Ishikawa (cell line): Measurements from ENCODE around the gene TUBGCP2.

Experiments used
- CEBPB ChIP-seq: IDR thresholded peaks from 2 replicates; pipeline ENCODE4 v1.6.1; 2012
- CREB1 ChIP-seq: IDR thresholded peaks from 2 replicates; pipeline ENCODE4 v1.6.1; 2012; ENCODE audit warnings: low read depth
- EGR1 ChIP-seq: IDR thresholded peaks from 2 replicates; pipeline ENCODE4 v1.6.1; 2012
- EP300 ChIP-seq: IDR thresholded peaks from 2 replicates; pipeline ENCODE4 v1.6.1; 2012; ENCODE audit warnings: borderline replicate concordance
- FOXM1 ChIP-seq: IDR thresholded peaks from 2 replicates; pipeline ENCODE4 v1.6.1; 2012; ENCODE audit warnings: low read depth, borderline replicate concordance
- NFIC ChIP-seq: IDR thresholded peaks from 2 replicates; pipeline ENCODE4 v1.6.1; 2012
- RAD21 ChIP-seq: IDR thresholded peaks from 2 replicates; pipeline ENCODE4 v1.6.1; 2012; ENCODE audit warnings: low read depth
- TAF1 ChIP-seq: IDR thresholded peaks from 2 replicates; pipeline ENCODE4 v1.6.1; 2012; ENCODE audit warnings: low read depth, mild to moderate bottlenecking
- TCF12 ChIP-seq: IDR thresholded peaks from 2 replicates; pipeline ENCODE4 v1.6.1; 2012; ENCODE audit warnings: low read depth
- TEAD4 ChIP-seq: IDR thresholded peaks from 2 replicates; pipeline ENCODE4 v1.6.1; 2012
- YY1 ChIP-seq: IDR thresholded peaks from 2 replicates; pipeline ENCODE4 v1.6.1; 2012; ENCODE audit warnings: low read depth
- ZBTB7A ChIP-seq: IDR thresholded peaks from 2 replicates; pipeline ENCODE4 v1.6.1; 2012; ENCODE audit warnings: low read depth
- TF ChIP-seq, protein P1 (sequence below): IDR thresholded peaks from 2 replicates; pipeline ENCODE4 v1.6.1; 2012
- TF ChIP-seq, protein P2 (sequence below): IDR thresholded peaks from 2 replicates; pipeline ENCODE4 v1.6.1; 2012; ENCODE audit warnings: low read depth, mild to moderate bottlenecking
- TF ChIP-seq, protein P3 (sequence below): IDR thresholded peaks from 2 replicates; pipeline ENCODE4 v1.6.1; 2012

TUBGCP2 gene

GRCh38 chr10:133272301-133272963 is 36.2 kb downstream of the TUBGCP2 start:
- TF ChIP-seq CREB1 (no peak), EP300 (no peak)
- TF ChIP-seq, protein P1, sequence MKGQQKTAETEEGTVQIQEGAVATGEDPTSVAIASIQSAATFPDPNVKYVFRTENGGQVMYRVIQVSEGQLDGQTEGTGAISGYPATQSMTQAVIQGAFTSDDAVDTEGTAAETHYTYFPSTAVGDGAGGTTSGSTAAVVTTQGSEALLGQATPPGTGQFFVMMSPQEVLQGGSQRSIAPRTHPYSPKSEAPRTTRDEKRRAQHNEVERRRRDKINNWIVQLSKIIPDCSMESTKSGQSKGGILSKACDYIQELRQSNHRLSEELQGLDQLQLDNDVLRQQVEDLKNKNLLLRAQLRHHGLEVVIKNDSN: no peak

DNA sequence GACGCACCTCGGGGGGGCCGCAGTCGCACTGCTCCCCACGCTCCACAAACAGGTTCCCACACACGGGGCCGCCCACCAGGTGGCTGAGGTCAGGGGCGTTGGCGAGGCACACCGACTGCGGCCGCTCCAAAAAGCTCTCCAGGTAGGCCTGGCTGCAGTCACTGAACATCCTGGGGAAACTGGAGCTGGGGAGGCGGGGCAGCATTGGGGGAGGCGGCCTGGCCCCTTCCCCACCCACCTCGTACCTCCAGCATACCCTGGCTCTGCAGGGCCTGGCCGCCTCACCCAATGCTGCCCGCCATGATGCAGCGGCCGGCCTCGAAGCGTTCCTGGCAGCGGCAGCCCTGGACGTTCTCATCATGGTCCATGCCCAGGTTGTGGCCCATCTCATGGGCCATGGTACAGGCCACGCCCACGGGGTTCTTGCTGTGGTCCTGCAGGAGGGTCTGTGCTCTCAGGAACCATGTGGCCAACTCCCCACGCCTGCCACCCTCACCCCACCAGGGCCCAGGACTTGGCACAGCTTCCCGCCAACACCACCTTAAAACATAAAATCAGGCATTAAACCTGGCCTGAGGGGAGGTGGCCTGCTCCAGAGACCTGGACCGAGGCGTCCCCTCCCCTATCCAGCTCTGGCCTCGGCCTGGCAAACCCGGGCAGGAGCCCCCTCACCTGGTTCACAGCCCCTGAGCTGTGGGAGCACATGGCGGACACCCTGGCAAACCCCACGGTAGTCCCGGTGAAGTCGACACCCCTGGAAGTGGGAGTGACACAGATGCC is 37.0 kb downstream of the TUBGCP2 start:
- no peak for TF ChIP-seq EP300

DNA sequence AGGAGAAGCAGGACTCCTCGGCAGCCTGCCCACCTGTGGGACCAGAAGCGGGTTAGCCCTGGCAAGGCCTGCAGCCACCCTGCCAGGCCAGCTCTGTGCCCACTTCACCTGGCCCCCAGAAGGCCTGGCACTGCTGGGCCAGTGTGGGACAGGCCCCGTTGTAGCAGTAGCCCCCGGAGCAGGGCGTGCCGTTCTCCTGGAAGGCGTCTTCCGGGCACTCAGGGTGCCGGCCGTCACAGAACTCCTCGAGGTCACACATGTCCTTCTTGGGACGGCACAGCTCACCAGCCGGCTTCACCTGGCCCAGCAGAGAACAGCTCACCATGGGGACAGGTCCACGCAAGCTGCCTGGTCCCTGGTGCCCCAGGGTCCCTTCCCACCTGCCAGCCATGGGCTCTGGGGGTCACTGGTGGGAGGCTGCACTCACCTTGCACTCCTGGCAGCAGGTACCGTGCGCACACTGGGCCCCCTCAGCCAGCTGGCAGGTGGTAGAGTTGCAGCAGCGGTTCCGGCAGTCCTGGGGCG is 37.8 kb downstream of the TUBGCP2 start:
- no peak for TF ChIP-seq RAD21
- TF ChIP-seq YY1: no peak
- TF ChIP-seq, protein P1: no peak
- TF ChIP-seq NFIC: no peak
- no peak for TF ChIP-seq EP300
- no peak for TF ChIP-seq FOXM1
- TF ChIP-seq, protein P2, sequence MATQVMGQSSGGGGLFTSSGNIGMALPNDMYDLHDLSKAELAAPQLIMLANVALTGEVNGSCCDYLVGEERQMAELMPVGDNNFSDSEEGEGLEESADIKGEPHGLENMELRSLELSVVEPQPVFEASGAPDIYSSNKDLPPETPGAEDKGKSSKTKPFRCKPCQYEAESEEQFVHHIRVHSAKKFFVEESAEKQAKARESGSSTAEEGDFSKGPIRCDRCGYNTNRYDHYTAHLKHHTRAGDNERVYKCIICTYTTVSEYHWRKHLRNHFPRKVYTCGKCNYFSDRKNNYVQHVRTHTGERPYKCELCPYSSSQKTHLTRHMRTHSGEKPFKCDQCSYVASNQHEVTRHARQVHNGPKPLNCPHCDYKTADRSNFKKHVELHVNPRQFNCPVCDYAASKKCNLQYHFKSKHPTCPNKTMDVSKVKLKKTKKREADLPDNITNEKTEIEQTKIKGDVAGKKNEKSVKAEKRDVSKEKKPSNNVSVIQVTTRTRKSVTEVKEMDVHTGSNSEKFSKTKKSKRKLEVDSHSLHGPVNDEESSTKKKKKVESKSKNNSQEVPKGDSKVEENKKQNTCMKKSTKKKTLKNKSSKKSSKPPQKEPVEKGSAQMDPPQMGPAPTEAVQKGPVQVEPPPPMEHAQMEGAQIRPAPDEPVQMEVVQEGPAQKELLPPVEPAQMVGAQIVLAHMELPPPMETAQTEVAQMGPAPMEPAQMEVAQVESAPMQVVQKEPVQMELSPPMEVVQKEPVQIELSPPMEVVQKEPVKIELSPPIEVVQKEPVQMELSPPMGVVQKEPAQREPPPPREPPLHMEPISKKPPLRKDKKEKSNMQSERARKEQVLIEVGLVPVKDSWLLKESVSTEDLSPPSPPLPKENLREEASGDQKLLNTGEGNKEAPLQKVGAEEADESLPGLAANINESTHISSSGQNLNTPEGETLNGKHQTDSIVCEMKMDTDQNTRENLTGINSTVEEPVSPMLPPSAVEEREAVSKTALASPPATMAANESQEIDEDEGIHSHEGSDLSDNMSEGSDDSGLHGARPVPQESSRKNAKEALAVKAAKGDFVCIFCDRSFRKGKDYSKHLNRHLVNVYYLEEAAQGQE: no peak
- TF ChIP-seq TAF1: no peak
- TF ChIP-seq CREB1: no peak
- TF ChIP-seq, protein P3, sequence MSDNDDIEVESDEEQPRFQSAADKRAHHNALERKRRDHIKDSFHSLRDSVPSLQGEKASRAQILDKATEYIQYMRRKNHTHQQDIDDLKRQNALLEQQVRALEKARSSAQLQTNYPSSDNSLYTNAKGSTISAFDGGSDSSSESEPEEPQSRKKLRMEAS: no peak

DNA sequence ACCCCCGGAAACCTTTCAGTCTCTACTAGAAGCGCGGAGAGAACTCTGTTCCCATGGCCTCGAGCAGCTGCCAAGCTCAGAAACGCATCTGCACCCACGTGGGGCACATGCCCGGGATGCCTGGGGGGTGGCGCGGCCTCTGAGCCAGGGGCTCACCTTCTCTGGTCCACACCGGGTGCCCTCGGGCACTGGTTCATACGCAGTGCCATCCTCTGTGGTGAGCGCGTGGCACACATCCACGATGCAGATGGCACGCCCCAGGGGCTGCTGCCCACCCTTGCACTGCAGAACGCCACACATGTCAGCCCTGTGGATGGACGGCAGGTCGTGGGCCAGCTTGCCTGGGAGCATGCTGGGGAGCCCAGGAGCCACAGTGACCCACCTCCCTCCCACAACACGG is 38.5 kb downstream of the TUBGCP2 start:
- no peak for TF ChIP-seq TEAD4
- no peak for TF ChIP-seq ZBTB7A
- TF ChIP-seq YY1: no peak
- TF ChIP-seq EP300: no peak
- no peak for TF ChIP-seq FOXM1
- TF ChIP-seq, protein P1: no peak
- no peak for TF ChIP-seq TCF12
- TF ChIP-seq CEBPB: no peak
- TF ChIP-seq NFIC: no peak
- TF ChIP-seq, protein P2: no peak
- TF ChIP-seq, protein P3: no peak
- no peak for TF ChIP-seq TAF1
- TF ChIP-seq CREB1: no peak

- TF ChIP-seq, protein P2: no peak
- no peak for TF ChIP-seq FOXM1
- TF ChIP-seq EP300: no peak
- no peak for TF ChIP-seq NFIC
- TF ChIP-seq EGR1: no peak
Observed at GRCh38 chr10:133269367-133269766, 39.3 kb downstream of the TUBGCP2 start.
